Naive thymus-derived CD4-positive, alpha-beta T cell (primary cell): ENCODE data around the gene TTC1. TPM values are rescaled to one million over a fixed set of nuclear protein-coding genes. Genes with fewer than 3 reads are reported as not detected.

Experiments
- ATAC-seq: fragments of 150-1000 bp; cut with Tn5 transposase; 2 replicates; pipeline ENCODE4 v1.10.0; 2021; ENCODE audit warnings: mild to moderate bottlenecking, moderate library complexity
- CTCF ChIA-PET: fragments of 350-600 bp; sonication (Branson Sonifier 250); formaldehyde crosslinking; loops from one replicate; lab custom pipeline; 2021; ENCODE audit warnings: antibody characterized with exemption; lab: Charles Lee
- POLR2A ChIA-PET: fragments of 350-600 bp; sonication (Branson Sonifier 250); formaldehyde crosslinking; loops from one replicate; lab custom pipeline; 2021; ENCODE audit warnings: antibody characterized with exemption, inconsistent platforms; lab: Charles Lee
- DNase-seq, 9 donors: peaks; one replicate each; pipeline versions ENCODE4 v3.0.0 to v3.0.0-alpha.2; 2020 to 2022; ENCODE audit warnings: mixed read lengths in 1 of 9
- H3K27ac ChIP-seq: one replicate; pipeline ENCODE4 v1.7.0; 2013; ENCODE audit warnings: mild to moderate bottlenecking, low read depth, low read length, moderate library complexity
- H3K27me3 ChIP-seq, 2 donors: one replicate each; pipeline ENCODE4 v1.7.0; 2013; ENCODE audit warnings: low read length in 2 of 2, mild to moderate bottlenecking in 2 of 2, moderate library complexity in 2 of 2; ENCODE audit not compliant: control insufficient read depth in 2 of 2, insufficient read depth in 2 of 2
- H3K36me3 ChIP-seq, 3 experiments: 1 replicate in 2 of 3; 2 replicates in 1 of 3; pipeline ENCODE4 v1.7.0; 2013; ENCODE audit warnings: low read length in 3 of 3, mild to moderate bottlenecking in 3 of 3, moderate library complexity in 1 of 3; ENCODE audit not compliant: insufficient read depth in 3 of 3, control insufficient read depth in 2 of 3
- H3K4me1 ChIP-seq, 2 donors: one replicate each; pipeline ENCODE4 v1.7.0; 2013; ENCODE audit warnings: low read length in 2 of 2, mild to moderate bottlenecking in 2 of 2, moderate library complexity in 1 of 2; ENCODE audit not compliant: control insufficient read depth in 2 of 2, insufficient read depth in 2 of 2
- H3K4me3 ChIP-seq: 2 replicates; pipeline ENCODE4 v1.7.0; 2013; ENCODE audit warnings: mild to moderate bottlenecking, low read length
- H3K9me3 ChIP-seq, 3 experiments: 1 replicate in 2 of 3; 2 replicates in 1 of 3; pipeline ENCODE4 v1.7.0; 2013; ENCODE audit warnings: low read length in 3 of 3; ENCODE audit not compliant: control insufficient read depth in 2 of 3
- H3K27ac Mint-ChIP-seq, 9 donors: one replicate each; pipeline ENCODE4 v1.8.0; 2020 to 2022; ENCODE audit warnings: mixed read lengths in 9 of 9, mild to moderate bottlenecking in 8 of 9, moderate library complexity in 5 of 9, inconsistent platforms in 2 of 9
- H3K27me3 Mint-ChIP-seq, 5 donors: one replicate each; pipeline ENCODE4 v1.8.0; 2021 to 2022; ENCODE audit warnings: mixed read lengths in 5 of 5, mild to moderate bottlenecking in 1 of 5
- H3K36me3 Mint-ChIP-seq, 5 donors: one replicate each; pipeline ENCODE4 v1.8.0; 2020 to 2022; ENCODE audit warnings: mixed read lengths in 5 of 5, mild to moderate bottlenecking in 3 of 5, inconsistent platforms in 1 of 5
- H3K4me1 Mint-ChIP-seq, 7 donors: one replicate each; pipeline ENCODE4 v1.8.0; 2020 to 2022; ENCODE audit warnings: mixed read lengths in 7 of 7, mild to moderate bottlenecking in 3 of 7, inconsistent platforms in 1 of 7
- H3K4me3 Mint-ChIP-seq, 10 donors: one replicate each; pipeline ENCODE4 v1.8.0; 2020 to 2022; ENCODE audit warnings: mild to moderate bottlenecking in 10 of 10, mixed read lengths in 10 of 10, moderate library complexity in 6 of 10, inconsistent platforms in 2 of 10
- H3K9me3 Mint-ChIP-seq, 11 donors: one replicate each; pipeline ENCODE4 v1.8.0; 2020 to 2022; ENCODE audit warnings: mixed read lengths in 11 of 11, mild to moderate bottlenecking in 4 of 11, inconsistent platforms in 1 of 11, moderate library complexity in 1 of 11
- intact Hi-C, 2 donors: fragments of 100-400 bp; cut with micrococcal nuclease; formaldehyde crosslinking; loops; one replicate each; pipeline ENCODE4 v1.15.1; 2023
- polyA plus RNA-seq, 2 donors: library from polyadenylated mRNA; unstranded; fragments of 300-500 nt; fragmentation: Illumina TruSeq; gene quantifications; one replicate each; pipeline ENCODE4 v1.2.3, GENCODE V29; 2021
- total RNA-seq, 6 experiments: library from RNA in 5 of 6; stranded (reverse) in 5 of 6; gene quantifications; 1 replicate in 5 of 6; 2 replicates in 1 of 6; pipeline ENCODE4 v1.2.3 and lab custom pipeline; 2021 to 2026

The TTC1 gene
- total RNA-seq (10 to 100 TPM; 24.3 to 56.5 (median 41.7) TPM), polyA plus RNA-seq (10 to 100 TPM; 78.2 to 86.4 TPM), total RNA-seq (lab: John Stamatoyannopoulos, UW) (32.0 reads per million, percentile 61 among the genes with 10 or more reads in this experiment)

DNA sequence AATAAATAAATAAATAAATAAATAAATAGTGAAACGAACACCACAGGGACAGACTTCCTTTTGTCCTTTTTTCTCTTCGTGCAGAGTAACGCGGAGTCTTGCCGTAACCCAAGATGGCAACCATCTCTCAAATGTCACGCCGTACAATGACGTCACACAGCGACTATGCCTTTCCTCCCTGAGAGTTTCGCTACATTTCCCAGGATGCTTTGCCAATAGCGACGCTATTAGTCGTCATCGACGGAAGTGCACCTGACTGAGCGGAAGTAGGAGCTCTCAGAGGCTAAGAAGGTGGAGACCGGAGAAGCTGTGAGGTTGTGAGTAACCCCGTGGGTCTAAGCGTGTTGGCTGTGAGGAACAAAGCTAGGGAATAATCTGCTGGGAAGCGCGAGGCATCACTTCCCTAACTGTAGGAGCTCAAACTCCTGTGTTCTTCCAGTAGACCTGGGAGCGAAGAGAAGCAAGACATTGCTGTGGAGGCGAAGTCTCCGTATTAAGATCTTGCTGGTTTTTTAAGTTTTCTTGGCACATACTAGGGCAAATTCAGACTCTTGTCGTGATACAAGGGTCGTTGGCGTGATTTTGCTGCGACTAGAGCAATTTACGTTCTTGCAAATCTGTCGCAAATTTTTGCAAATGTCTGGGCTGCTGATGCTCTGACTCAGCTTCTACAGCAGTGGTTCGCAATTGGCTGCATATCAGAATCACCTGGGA lies at the start of gene TTC1:
TSS of gene TTC1 (plus strand) at position 263 of the 714 bp plus-strand sequence. CDS start 1,390 bp downstream, outside the sequence.
- Mint-ChIP-seq H3K4me3 (peak within 1 kb of the TSS; percentile 93 to 99 (median 96)), H3K36me3 (peaks cover 0 to 16% (median 12%) of the 10 kb centered on the region in 5 donors), H3K27ac (peak within 1 kb of the TSS; percentile 91 to 99 (median 97)), H3K4me1 (peaks cover 19 to 40% (median 31%) of the 10 kb centered on the region in 7 donors), H3K27me3 (peaks cover 0 to 3% (median 0%) of the 10 kb centered on the region in 5 donors), H3K9me3 (peaks cover 0 to 1% (median 0%) of the 10 kb centered on the region in 11 donors)
- H3K27ac ChIP-seq: peak within 1 kb of the TSS; percentile 85
- peaks cover 0 to 8% (median 0%) of the 10 kb centered on the region in 3 experiments for H3K36me3 ChIP-seq
- intact Hi-C loops: loop anchor here (1.0 to 5.0 kb wide), 7 partner anchors 12 to 800 kb away; partner anchors contain the start of genes PWWP2A (in 2 of the 2), RNF145 (in 2 of the 2), SLU7 (in 2 of the 2) and UBLCP1 (in 2 of the 2)
- no peaks in the 10 kb centered on the region for H3K9me3 ChIP-seq
- CTCF ChIA-PET: interaction anchor here (1.1 to 2.1 kb wide), 2 partner anchors 11 to 13 kb away, joined by 5 to 12 read pairs; no protein-coding TSS in a partner anchor
- no peaks in the 10 kb centered on the region for H3K27me3 ChIP-seq
- H3K4me3 ChIP-seq: peak within 1 kb of the TSS; percentile 84
- peak; percentile 71 to 96 (median 91) for DNase-seq
- H3K4me1 ChIP-seq: peaks cover 9 to 13% of the 10 kb centered on the region in 2 donors
- POLR2A ChIA-PET: interaction anchor here (0.8 to 2.7 kb wide), 6 partner anchors 13 to 801 kb away, joined by 3 to 8 read pairs (median 5); partner anchors contain the start of genes PWWP2A and SLU7
- ATAC-seq: peak; percentile 99

- Histone ChIP-seq H3K27me3 (no peaks in the 10 kb centered on the region), H3K4me3 (no peak overlapping the region), H3K27ac (no peak overlapping the region), H3K4me1 (no peaks in the 10 kb centered on the region), H3K36me3 (no peaks in the 10 kb centered on the region), H3K9me3 (no peaks in the 10 kb centered on the region)
- POLR2A ChIA-PET: no interaction called here
- CTCF ChIA-PET: no interaction called here
- Mint-ChIP-seq H3K4me1 (peaks cover 0 to 2% (median 0%) of the 10 kb centered on the region in 7 donors), H3K4me3 (no peak overlapping the region), H3K27me3 (peaks cover 8 to 28% (median 20%) of the 10 kb centered on the region in 5 donors), H3K27ac (no peak overlapping the region), H3K36me3 (no peaks in the 10 kb centered on the region), H3K9me3 (no peaks in the 10 kb centered on the region)
- DNase-seq (no peak), ATAC-seq (no peak)
- intact Hi-C loops: no loop called here
These were observed 47.5 kb upstream of the TTC1 start for GRCh38 chr5:159961176-159962160.

DNA sequence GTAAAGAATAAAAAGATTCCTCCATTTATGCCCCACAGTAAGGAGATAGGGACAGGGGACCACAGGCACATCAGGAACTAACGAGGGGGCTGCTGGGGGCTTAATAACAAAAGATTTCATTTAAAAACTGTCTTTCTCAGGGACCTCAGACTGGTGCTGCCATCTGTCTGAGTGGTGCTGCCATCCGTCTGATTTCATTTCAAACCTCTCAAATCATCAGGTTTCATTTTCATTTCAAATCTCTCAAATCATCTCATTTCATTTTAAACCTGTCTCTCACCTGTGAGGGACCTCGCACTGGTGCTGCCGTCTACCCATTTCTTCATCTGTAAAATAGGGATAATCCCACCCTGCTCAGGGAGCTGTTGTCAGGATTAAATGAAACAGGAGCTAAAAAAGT lies 46.7 kb upstream of the TTC1 start:
- Mint-ChIP-seq H3K27ac (no peak overlapping the region), H3K9me3 (peaks cover 0 to 1% (median 0%) of the 10 kb centered on the region in 11 donors), H3K27me3 (peaks cover 15 to 34% (median 25%) of the 10 kb centered on the region in 5 donors), H3K36me3 (no peaks in the 10 kb centered on the region), H3K4me1 (peaks cover 0 to 2% (median 0%) of the 10 kb centered on the region in 7 donors), H3K4me3 (no peak overlapping the region)
- intact Hi-C loops: no loop called here
- POLR2A ChIA-PET: no interaction called here
- no peaks in the 10 kb centered on the region for H3K36me3 ChIP-seq
- no peak overlapping the region for H3K27ac ChIP-seq
- CTCF ChIA-PET: no interaction called here
- H3K4me3 ChIP-seq: no peak overlapping the region
- H3K9me3 ChIP-seq: no peaks in the 10 kb centered on the region
- ATAC-seq (no peak), DNase-seq (no peak)
- no peaks in the 10 kb centered on the region for H3K4me1 ChIP-seq
- H3K27me3 ChIP-seq: no peaks in the 10 kb centered on the region

DNA sequence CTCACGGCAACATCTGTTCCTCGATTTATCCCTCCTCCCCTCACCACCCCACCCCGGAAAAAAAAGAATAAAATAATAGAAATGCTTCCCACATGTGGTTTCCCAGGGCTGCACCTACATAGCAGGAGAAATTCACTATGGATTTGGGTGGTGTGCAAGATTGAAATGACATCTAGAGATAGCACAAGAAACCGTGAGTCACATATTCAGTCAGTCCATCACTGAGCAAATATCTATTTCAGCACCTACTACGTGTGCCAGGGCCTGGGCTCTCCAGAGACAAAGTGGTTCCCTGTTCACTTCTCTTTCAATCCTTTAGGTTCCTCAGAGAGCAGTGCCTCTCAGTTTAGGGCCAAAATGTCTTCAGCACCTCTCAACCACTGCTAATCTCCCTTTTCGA lies 45.0 kb upstream of the TTC1 start:
- Histone ChIP-seq H3K27me3 (no peaks in the 10 kb centered on the region), H3K4me1 (no peaks in the 10 kb centered on the region), H3K4me3 (no peak overlapping the region), H3K36me3 (no peaks in the 10 kb centered on the region), H3K27ac (no peak overlapping the region), H3K9me3 (no peaks in the 10 kb centered on the region)
- Mint-ChIP-seq H3K27me3 (peaks cover 29 to 46% (median 32%) of the 10 kb centered on the region in 5 donors), H3K36me3 (no peaks in the 10 kb centered on the region), H3K4me3 (no peak overlapping the region), H3K4me1 (peaks cover 0 to 2% (median 0%) of the 10 kb centered on the region in 7 donors), H3K9me3 (peaks cover 0 to 1% (median 0%) of the 10 kb centered on the region in 11 donors), H3K27ac (no peak overlapping the region)
- ChIA-PET CTCF (interaction anchor here (0.9 kb wide), 1 partner anchor 639 kb away, joined by 3 read pairs; no protein-coding TSS in a partner anchor), POLR2A (no interaction called here)
- intact Hi-C loops: loop anchor here in 1 of 2 donors (2.0 kb wide), 1 partner anchor 677 kb away; no protein-coding TSS in a partner anchor
- no peak for DNase-seq
- ATAC-seq: no peak

- no peak overlapping the region for H3K4me3 Mint-ChIP-seq
- H3K4me1 Mint-ChIP-seq: peaks cover 0 to 2% (median 0%) of the 10 kb centered on the region in 7 donors
- Histone ChIP-seq H3K9me3 (no peaks in the 10 kb centered on the region), H3K36me3 (no peaks in the 10 kb centered on the region), H3K4me1 (no peaks in the 10 kb centered on the region), H3K27me3 (no peaks in the 10 kb centered on the region), H3K27ac (no peak overlapping the region), H3K4me3 (no peak overlapping the region)
- no peaks in the 10 kb centered on the region for H3K36me3 Mint-ChIP-seq
- ChIA-PET POLR2A (no interaction called here), CTCF (interaction anchor here (0.8 kb wide), 1 partner anchor 9 kb away, joined by 3 read pairs; no protein-coding TSS in a partner anchor)
- H3K9me3 Mint-ChIP-seq: peaks cover 0 to 1% (median 0%) of the 10 kb centered on the region in 11 donors
- intact Hi-C loops: loop anchor here (2.0 to 5.0 kb wide), 2 partner anchors 448 to 678 kb away; no protein-coding TSS in a partner anchor
- H3K27ac Mint-ChIP-seq: peak overlapping the region in 1 of 9 donors; percentile 52
- peaks cover 33 to 55% (median 37%) of the 10 kb centered on the region in 5 donors for H3K27me3 Mint-ChIP-seq
- peak in 2 of 9 donors; percentile 13 to 32 for DNase-seq
- ATAC-seq: peak; percentile 55
These were observed 43.7 kb upstream of the TTC1 start for GRCh38 chr5:159965031-159965837.
